GM19240 (cell line): ENCODE data around the gene FADS3.
"Not testable (repeated sequence)": the region's sequence is repeated elsewhere in the genome, so short reads cannot be mapped to it uniquely, and the experiment has no call there.

Source experiments
- DNase-seq: peaks from one replicate; pipeline ENCODE4 v3.0.0; 2011; ENCODE audit warnings: low spot score; ENCODE audit not compliant: insufficient read length

FADS3 gene

DNA sequence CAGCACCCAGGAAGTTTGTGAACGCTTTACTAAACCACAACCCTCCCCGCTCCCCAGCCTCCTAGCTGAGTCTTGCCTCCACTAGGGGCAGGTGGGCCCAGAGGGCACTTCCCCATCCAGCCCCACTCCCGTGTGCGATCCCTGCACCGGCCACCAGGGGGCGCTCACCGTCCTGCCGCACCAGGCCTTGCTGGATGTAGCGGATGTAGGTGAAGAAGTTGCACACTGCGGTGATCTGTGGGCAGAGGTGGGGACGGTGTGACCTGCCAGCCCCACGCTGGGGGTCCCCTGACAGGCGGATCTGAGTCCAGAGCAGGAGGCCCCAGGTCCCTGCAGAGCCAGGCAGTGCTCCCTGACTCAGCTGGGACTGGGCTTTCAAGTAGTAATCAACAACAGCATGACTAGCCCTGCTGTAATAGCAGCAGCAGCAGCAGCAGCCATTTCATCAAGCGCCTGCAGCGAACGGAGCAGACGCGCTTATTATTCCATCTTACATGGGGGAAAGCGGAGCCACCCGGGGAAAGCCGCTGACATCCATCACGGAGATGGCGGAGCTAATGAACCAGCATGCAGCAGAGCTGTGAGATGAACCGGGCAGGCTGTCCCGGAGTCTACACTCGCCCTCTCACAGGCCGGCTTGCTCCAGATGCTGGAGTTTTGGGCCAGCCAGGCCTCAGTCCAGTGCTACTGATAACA lies 7.9 kb upstream of the FADS3 start:
- DNase-seq: peak; percentile 97

GRCh38 chr11:61898247-61898582 lies 6.9 kb upstream of the FADS3 start:
- no peak for DNase-seq

- DNase-seq: peak; percentile 90
Measured at GRCh38 chr11:61897387-61898246, 6.3 kb upstream of the FADS3 start.

DNA sequence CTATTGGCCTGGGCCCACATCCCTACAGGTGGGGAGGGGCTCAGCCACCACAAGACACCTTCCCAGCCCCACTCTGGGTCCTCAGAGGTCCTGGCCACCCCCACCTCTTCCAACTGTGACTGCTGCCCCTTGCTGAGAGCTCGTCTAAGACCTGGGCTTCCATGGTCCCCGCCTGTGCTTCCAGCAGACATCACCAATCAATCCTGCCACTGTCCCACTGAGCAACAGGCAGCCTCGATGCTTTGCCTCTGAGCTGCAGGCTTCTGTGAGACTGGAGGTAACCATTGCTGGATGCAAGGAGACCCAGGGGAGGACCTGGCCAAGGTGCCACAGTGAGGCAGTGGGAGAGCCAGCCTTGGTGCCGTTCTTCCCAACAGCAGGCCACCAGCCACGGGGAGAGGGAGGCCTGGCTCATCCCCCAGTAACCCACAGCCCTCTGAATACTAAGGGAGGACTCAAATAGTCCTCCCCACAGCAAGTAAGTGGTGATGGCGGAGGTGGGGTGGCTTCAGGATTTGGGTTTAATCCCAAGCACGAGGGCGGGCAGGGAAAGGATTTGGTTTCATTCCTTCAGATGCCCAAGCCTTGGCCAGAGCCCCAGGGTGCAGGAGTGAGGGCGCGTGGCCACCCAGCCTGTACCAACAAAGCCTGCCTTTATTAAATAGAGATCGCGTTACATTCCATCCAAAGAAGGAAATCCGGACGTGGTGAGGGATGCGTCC lies 5.5 kb upstream of the FADS3 start:
- no peak for DNase-seq

GRCh38 chr11:61895718-61896059 lies 4.3 kb upstream of the FADS3 start:
- no peak for DNase-seq

DNA sequence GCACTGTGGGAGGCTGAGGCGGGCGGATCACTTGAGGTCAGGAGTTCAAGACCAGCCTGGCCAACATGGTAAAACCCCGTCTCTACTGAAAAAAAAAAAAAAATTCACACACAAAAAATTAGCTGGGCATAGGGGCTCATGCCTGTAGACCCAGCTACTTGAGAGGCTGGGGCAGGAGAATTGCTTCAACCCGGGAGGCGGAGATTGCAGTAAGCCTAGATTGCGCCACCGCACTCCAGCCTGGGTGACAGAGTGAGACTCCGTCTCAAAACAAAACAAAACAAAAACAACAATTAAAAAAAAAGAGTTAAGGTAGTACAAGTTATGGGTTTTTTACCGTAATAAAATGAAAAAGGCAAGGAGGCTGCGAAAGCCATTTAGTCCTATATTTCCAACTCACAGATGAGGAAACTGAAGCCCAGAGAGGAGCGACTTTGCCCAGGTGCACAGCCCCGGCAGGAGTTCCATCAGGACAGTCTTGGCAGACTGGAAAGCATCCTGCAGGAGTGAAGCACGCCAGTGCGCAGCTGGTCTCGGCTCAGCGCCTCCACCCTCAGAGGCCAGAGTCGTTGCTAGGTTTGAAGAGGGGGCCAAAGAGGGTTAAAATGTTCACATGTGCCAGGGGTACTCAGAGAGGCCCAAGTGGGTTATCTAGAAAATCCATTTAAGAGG lies 3.8 kb upstream of the FADS3 start:
- DNase-seq: no peak

GRCh38 chr11:61893981-61894380 lies 2.6 kb upstream of the FADS3 start:
- no peak for DNase-seq

DNA sequence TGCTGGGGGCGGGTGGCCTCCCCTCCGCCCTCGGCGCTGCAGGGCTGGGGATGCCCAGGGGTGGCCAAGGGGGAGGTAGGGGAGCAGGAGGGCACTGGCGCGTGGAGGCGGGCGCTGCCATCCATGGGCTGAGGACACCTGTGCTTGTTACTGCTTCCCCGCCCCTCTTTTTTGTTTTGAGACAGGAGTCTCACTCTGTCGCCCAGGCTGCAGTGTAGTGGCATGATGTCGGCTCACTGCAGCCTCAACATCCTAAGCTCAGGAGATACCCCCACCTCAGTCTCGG lies 683 bp upstream of the FADS3 start:
- DNase-seq: no peak

DNA sequence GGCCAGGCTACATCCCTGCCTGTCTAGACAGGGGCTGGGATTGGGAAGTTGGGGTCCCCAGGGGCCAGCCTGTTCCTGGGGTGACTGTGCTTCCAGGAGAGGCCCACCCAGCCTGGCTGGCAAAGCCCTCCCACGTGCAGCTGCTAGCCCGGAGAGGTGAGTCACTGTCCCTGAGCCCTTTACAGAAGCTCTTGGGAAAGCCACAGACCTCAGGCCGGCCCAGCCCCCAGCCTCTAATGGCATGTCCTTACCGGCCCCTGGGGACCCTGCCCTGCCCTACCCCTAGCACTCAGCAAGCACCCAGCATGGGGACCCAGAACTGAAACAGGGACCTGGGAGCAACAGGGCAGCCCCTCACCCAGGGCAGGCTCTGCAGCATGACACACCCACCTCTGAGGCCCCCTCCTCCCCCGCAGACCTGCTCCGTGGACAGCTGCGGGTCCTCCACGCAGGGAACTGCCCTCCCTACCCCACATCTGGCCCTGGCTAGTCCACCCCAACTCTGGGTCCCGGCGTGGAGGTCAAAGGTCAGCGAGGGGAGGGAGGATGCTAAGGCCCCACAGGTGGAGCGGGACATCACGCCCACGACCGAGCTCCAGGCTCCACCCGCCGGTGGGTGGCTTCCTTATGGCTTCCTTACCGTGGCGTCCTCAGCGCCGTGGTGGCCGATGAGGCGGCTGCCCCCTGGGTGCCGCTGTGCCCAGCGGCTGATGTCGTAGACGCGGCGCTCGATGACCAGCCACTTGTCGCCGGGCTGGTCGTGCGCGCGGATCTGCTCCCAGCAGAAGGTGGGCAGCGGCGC lies 615 bp downstream of the FADS3 start:
- DNase-seq: no peak

DNA sequence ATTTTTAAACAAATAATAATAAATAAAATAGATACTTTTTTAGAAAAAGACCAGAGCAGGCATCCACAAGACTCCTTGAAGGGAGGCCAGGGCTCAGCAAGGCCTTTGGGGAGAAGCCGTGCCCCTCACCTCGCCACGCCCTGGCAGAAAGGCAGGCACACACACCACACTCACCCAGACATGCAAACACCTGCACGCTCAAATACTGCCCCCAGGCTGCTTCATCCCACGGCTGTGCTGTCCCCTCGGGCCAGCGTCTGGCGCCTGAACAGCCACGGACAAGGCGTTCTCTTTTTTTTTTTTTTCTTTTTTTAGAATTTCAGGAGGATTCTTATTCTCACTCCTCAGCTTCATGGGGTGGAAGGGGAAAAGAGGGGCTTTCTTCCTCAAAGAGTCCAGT lies 1.5 kb downstream of the FADS3 start:
- no peak for DNase-seq

DNA sequence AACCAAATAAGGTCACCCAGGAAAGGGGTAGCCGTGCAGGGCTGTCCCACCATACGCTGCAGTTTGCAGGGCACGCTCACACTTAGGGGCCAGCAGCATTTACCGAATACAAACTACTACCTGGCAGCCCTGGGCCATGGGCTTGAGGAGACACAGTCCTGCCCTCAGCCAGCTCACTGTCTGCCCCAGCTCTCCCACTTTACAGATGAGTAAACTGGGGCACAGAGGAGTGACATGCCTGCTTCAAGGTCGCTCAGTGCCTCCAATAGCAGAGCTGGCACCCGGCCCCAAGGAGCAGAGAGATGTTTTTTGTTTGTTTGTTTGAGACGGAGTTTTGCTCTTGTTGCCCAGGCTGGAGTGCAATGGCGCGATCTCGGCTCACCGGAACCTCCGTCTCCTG lies 2.8 kb downstream of the FADS3 start:
- DNase-seq: no peak

GRCh38 chr11:61887839-61888494 lies 3.4 kb downstream of the FADS3 start:
- no peak for DNase-seq

GRCh38 chr11:61886643-61887042 lies 4.7 kb downstream of the FADS3 start:
- no peak for DNase-seq

DNA sequence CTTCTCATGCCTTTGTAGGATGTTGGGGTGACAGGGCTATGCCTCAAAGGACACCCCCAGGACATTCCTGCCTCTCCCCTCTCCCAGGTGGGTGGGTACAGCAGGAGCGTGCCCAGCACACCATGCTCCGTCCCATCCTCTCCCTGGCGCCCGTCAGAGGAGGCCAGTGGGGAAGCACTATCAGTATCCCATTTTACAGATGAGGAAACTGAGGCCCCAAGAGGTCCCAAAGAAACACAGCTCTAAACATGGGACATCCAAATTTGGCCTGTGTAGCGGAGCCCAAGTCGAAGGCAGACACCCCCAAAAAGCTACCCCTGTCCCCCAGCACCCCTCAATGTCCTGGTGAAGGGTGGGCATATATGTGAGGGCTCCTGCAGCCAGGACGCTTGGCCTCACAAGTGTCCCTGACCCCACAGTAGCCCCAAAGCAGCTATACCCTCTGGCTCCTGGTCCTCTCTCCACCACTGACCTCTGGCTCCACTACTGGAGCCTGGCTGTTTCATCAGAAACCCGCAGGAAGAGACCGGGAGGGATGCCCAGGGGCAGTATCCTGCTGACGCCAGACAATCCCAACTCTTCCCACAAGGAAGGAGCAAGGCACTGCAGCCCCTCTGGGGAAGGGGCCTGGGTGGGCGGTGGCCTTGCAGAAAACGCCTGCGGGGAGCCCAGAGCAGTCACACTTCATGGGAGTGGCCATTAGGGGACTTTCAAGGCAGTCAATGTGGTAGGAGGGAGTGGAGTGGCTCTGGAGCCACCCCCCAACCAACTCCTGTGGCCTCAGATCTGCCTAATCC lies 5.4 kb downstream of the FADS3 start:
- DNase-seq: no peak

DNA sequence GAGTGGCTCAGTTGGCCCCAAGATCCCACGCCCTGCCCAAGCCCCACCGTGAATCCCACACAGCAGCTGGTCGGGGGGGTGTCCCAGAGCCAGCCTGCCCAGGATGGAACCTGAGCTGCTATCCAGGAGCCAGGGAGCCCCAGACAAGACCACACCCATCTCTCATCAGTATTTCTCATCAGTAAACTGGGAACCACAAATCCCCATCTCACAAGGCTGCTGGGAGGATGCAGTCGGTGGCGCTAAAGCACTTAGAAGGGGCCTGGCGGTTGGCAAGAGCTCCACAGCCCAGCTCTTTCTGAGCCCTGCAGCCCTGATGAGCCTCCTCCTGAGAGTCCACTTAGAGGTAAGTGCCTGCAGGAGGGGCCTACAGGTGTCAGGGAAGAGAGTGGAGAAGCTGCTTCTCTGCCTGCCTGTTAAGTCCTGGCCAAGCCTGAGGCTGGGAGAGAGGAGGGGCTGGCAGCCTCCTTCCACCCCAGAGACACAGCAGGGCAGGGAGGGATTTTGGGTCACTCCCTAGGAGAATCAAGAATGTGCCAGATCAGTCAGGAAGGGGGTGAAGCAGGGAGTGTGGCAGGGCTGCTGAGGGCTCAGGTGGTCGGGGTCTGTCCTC lies 6.1 kb downstream of the FADS3 start:
- no peak for DNase-seq

DNA sequence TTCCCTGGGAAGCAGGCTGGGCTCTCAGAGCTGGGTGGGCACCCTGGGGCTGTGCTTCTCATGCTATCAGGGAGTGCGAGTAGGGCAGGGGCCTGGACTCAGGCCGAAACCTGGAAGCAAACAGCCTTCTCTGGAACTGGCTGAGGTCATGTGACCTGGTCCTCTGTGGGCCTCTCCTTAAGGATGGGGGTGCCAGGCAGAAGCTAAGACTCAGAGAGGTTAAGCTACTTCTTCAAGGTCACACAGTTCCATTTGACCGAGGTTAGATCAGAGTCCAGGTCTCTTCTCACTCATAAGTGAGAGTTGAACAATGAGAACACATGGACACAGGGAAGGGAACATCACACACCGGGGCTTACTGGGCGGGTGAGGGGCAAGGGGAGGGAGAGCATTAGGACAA lies 7.4 kb downstream of the FADS3 start:
- no peak for DNase-seq

GRCh38 chr11:61883327-61883726 lies 8.0 kb downstream of the FADS3 start:
- no peak for DNase-seq

GRCh38 chr11:61882879-61883278 lies 8.5 kb downstream of the FADS3 start:
- DNase-seq: no peak

- DNase-seq: not testable (repeated sequence)
Measured at GRCh38 chr11:61882267-61882666, 9.1 kb downstream of the FADS3 start.

DNA sequence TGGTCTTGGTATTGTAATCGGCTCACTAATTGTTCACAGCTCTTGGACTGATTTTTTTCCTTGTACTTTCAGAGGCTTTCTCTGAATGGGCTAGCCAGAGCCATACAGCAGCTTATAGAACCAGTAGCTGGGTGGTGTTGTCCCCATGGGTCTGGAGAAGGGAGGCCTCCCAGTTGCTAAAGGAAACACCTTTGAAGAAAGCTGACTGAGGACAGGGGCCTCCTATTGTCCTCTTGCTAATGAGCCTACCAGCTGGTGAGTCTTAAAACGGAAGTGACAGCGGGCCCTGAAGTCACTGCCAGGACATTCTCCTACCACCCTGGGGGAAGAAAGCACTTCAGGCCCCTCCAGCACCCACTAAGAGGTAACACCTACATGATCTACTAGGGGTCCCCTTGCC lies 9.9 kb downstream of the FADS3 start:
- DNase-seq: no peak
